ENCODE results near the gene WDR1.

Gene WDR1

DNA sequence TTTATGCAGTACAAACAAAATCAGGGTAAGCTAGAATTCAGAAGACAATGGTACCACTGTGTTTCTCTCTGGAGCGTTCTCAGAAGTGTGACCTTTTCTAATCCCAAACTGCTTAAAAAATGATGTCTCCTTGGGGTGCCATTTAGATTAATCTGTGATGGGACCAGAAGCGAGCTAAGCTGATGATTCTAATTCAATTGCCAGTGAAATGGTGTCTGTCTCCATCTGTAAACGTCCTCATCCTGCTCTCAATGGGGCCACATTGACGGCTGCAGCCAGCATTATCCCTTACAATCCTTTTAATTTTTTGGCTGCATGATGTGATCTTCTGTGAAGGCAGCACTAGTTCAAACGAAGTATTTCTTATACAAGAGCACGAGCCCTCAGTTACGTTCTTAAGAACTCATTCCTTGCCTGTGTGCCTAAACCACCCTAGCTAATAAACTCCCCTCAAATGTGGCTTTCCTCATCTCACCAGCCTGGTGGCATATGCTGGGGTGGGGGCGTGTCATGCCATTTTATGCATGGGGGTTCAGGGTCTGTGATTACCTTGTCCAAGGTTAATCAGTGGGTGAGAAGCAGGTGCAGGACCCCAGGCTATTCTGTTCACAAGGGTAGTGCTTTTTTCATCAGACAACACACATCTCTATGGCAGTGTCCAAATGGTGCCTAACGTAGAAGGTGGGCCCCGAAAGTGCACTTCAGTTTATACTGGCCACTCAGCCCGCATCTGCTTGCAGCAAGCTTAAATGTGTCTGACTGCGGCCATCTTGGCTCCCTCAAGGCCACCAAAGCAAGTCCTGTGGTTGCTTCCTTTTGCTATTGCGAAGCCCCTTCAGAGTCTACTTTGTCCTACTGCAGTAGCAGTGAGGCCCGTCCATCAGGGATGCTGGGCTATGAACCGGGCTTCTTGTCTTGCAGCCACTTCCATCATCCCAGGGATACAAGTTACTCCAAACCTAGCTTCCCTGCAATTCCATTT lies 49.6 kb downstream of the WDR1 start:
- H3K4me3 Mint-ChIP-seq = no peak overlapping the region
- peaks cover 43% of the 10 kb centered on the region for H3K36me3 Mint-ChIP-seq (ENCODE audit: low read depth)
- no peaks in the 10 kb centered on the region for H3K27me3 Mint-ChIP-seq
- H3K9me3 Mint-ChIP-seq = no peaks in the 10 kb centered on the region
- H3K4me1 Mint-ChIP-seq (ENCODE audit: low read depth) = no peaks in the 10 kb centered on the region
- no peak overlapping the region for H3K27ac Mint-ChIP-seq

DNA sequence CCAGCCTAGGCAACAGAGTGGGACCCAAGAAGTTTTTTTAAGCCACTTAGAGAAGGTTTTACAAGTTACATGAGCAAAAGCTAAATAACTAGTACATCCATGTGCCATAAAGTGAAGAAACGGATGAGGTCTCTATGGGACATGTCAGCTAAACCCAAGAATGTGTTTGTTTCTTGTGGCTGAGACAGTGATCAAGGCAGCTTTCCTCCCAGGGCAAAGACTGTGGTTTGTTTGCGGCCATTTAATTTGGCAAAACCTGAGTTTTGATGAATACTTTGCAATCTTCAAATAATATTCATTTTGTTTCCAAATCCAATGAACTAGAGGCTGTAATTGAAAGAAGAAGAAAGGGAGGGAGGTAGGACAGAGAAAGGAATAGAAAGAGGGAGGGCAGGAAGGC lies 50.4 kb downstream of the WDR1 start:
- H3K9me3 Mint-ChIP-seq = no peaks in the 10 kb centered on the region
- no peak overlapping the region for H3K4me3 Mint-ChIP-seq
- H3K36me3 Mint-ChIP-seq (ENCODE audit: low read depth) = peaks cover 40% of the 10 kb centered on the region
- H3K27ac Mint-ChIP-seq = no peak overlapping the region
- H3K27me3 Mint-ChIP-seq = no peaks in the 10 kb centered on the region
- no peaks in the 10 kb centered on the region for H3K4me1 Mint-ChIP-seq (ENCODE audit: low read depth)

DNA sequence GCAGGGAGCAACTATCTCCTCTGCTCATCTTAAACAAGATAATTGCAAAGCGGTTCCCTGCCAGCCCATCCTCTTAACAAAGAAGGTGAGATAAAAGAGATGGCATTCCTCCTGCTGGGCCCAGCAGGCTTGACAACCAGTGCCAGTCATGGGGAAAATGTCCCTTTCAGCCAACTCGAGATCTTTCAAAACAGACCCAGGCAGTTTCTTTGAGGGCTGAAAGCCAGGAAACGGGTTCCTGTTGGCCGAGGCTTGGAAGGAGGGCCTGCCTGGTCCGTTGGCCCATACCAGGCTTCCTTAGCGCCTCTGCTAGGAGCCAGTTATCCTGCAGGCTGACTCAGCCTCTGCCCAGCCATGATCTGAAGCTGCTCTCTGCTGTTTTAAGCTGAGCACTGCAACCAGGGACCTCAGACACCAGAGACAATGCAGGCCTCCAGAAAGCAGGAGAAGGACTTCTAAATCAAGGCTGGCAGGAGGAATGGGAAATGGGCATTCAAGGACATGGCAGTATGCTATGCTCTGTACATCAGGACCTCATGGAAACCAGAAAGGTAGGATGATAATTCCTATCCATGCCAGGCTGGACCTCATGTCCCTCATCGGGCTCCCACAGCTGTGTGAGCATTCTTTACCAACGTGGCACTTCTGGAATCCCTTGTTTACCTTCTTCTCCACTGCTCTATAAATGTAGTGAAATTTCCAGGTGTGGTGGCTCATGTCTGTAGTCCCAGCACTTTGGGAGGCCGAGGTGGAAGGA lies 52.9 kb downstream of the WDR1 start:
- no peaks in the 10 kb centered on the region for H3K4me1 Mint-ChIP-seq (ENCODE audit: low read depth)
- peaks cover 47% of the 10 kb centered on the region for H3K36me3 Mint-ChIP-seq (ENCODE audit: low read depth)

DNA sequence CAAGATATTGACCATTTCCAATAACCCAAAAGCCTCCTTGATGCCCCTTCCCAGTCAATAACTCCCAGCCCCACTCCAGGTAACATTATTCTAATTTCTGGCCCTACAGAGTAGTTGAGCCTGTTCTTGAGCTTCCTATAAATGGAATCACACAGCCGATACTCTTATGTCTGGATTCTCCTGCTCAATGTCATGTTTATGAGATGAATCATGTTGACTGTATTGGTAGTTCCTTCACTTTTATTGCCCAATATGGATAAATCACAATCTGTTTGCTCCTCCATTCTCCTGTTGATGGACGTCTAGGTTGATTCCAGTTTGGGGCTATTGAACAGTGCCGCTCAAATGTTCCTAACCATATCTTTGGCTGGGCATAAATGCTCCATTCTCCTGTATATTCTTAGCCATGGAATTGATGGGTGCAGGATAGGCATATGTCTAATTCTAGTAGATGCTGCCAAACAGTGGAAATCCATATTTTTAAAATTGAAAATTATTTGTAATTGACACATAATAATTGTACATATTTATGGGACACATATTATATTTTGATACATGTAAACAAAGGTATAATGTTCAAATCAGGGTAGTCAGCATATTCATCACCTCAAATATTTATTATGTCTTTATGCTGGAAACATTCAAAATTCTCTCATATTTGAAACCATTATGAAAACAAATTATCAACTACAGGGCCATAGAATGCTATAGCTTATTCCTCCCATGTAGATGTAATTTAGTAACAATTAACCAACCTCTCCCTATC lies 54.8 kb downstream of the WDR1 start:
- Mint-ChIP-seq H3K4me1 (ENCODE audit: low read depth) (no peaks in the 10 kb centered on the region), H3K27ac (no peak overlapping the region), H3K36me3 (ENCODE audit: low read depth) (peaks cover 58% of the 10 kb centered on the region), H3K27me3 (no peaks in the 10 kb centered on the region), H3K4me3 (no peak overlapping the region), H3K9me3 (no peaks in the 10 kb centered on the region)

More for the DNA sequence above, 52.9 kb downstream of the WDR1 start:
- no peaks in the 10 kb centered on the region for H3K9me3 Mint-ChIP-seq
- no peak overlapping the region for H3K4me3 Mint-ChIP-seq
- H3K27me3 Mint-ChIP-seq = no peaks in the 10 kb centered on the region
- H3K27ac Mint-ChIP-seq = no peak overlapping the region

DNA sequence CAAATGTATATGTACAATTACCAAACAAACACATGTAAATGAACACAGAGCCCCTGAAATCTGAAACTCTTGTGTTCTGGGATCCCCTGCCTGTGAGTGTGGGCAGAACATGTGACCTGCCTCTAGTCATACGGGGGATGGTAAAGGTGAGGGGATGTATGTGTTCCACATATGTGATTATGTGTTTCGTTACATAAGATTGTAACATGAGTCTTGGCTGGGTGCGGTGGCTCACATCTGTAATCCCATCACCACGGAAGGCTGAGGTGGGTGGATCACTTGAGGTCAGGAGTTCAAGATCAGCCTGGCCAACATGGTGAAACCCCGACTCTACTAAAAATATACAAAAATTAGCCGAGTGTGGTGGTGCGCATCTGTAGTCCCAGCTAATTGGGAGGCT lies 58.2 kb downstream of the WDR1 start:
- H3K9me3 Mint-ChIP-seq = no peaks in the 10 kb centered on the region
- H3K27ac Mint-ChIP-seq = no peak overlapping the region
- H3K4me3 Mint-ChIP-seq = no peak overlapping the region
- no peaks in the 10 kb centered on the region for H3K4me1 Mint-ChIP-seq (ENCODE audit: low read depth)
- no peaks in the 10 kb centered on the region for H3K27me3 Mint-ChIP-seq
- H3K36me3 Mint-ChIP-seq (ENCODE audit: low read depth) = peaks cover 50% of the 10 kb centered on the region

DNA sequence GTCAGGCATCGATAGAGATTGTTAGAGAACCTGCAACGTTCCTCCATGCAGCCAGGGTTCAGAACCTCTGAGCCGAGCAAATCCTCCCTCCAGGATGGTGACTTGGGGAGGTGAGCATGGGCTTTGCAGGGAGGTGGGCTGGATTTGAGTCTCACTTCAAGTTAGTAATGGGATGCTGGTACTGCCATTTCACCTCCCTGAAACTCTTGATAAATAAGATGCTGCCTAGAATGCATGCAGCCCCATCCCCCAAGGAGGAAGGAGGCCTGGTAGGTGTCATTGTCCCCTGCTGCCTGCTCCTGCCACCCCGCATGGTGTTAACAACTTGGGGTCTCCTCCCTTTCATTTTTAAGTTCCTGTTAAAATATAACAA lies 59.6 kb downstream of the WDR1 start:
- Mint-ChIP-seq H3K36me3 (ENCODE audit: low read depth) (peaks cover 45% of the 10 kb centered on the region), H3K9me3 (no peaks in the 10 kb centered on the region), H3K4me3 (no peak overlapping the region), H3K27me3 (no peaks in the 10 kb centered on the region), H3K27ac (no peak overlapping the region), H3K4me1 (ENCODE audit: low read depth) (peaks cover 3% of the 10 kb centered on the region)

DNA sequence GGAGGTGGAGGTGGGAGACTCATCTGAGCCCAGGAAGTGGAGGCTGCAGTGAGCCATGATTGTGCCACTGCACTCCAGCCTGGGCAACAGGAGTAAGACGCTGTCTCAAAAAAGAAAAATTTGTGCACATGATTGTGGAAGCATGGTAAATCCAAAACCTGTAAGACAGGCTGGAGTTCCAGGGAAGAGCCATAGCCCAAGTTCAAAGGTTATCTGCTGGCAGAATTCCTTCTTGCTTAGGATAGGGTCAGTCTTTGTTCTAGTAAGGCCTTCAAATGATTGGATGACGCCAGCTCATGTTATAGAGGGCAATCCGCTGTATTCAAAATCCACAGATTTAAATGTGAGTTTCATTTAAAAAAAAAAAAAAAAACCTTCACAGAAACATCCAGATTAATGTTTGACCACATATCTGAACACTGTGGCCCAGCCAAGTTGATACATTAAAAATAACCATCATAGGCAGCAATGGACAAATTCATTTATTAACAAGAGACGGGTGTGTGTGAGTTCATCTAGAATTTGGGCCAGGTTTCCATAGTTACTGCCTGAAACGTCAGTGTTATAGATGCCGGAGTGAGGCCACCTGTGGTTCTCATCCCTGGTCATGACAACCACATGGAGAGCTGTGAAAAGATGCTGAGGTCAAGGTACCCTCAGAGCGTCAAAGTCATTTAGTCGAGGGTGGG lies 60.1 kb downstream of the WDR1 start:
- Mint-ChIP-seq H3K36me3 (ENCODE audit: low read depth) (peaks cover 44% of the 10 kb centered on the region), H3K27me3 (no peaks in the 10 kb centered on the region), H3K27ac (no peak overlapping the region), H3K9me3 (no peaks in the 10 kb centered on the region), H3K4me3 (no peak overlapping the region), H3K4me1 (ENCODE audit: low read depth) (peaks cover 3% of the 10 kb centered on the region)

DNA sequence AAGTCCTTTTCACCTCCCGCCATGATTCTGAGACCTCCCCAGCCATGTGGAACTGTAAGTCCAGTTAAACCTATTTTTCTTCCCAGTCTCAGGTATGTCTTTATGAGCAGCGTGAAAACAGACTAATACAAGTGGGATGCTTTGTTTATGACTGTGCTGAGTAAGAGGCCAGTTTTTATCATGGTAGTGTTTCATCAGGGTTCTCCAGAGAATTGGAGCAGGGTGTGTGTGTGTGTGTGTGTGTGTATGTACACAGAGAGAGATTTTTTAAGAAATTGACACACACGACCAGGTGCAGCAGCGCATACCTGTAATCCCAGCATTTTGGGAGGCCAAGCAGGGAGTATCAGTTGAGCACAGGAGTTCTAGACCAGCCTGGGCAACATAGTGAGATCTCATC lies 60.7 kb downstream of the WDR1 start:
- H3K4me1 Mint-ChIP-seq (ENCODE audit: low read depth) = peaks cover 3% of the 10 kb centered on the region
- no peaks in the 10 kb centered on the region for H3K27me3 Mint-ChIP-seq
- no peak overlapping the region for H3K27ac Mint-ChIP-seq
- H3K36me3 Mint-ChIP-seq (ENCODE audit: low read depth) = peaks cover 38% of the 10 kb centered on the region
- H3K9me3 Mint-ChIP-seq = no peaks in the 10 kb centered on the region
- H3K4me3 Mint-ChIP-seq = no peak overlapping the region

DNA sequence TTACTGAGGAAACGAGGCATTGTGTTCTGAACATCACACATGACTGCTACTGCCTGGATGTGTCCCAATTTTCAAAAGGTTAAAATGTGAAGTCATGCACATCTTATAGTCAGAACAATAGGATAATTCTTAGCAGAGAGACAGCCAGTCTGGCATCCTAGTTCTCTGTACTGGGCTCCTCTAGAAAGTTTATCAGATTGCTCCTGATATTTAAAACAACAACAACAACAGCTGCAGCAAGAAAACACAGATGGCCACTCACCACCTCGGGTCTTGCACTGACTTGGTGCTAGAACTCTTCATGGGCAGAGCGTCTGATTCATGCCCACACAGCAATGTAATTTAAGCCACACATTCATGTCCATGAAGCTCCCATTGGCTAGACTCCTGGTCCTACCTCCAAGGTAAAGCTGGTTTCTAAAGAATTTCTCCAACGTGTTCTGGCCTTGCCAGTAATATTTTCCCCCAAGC lies 62.0 kb downstream of the WDR1 start:
- no peaks in the 10 kb centered on the region for H3K27me3 Mint-ChIP-seq
- no peaks in the 10 kb centered on the region for H3K9me3 Mint-ChIP-seq
- no peak overlapping the region for H3K27ac Mint-ChIP-seq
- no peak overlapping the region for H3K4me3 Mint-ChIP-seq
- peaks cover 35% of the 10 kb centered on the region for H3K36me3 Mint-ChIP-seq (ENCODE audit: low read depth)
- H3K4me1 Mint-ChIP-seq (ENCODE audit: low read depth) = peaks cover 3% of the 10 kb centered on the region

DNA sequence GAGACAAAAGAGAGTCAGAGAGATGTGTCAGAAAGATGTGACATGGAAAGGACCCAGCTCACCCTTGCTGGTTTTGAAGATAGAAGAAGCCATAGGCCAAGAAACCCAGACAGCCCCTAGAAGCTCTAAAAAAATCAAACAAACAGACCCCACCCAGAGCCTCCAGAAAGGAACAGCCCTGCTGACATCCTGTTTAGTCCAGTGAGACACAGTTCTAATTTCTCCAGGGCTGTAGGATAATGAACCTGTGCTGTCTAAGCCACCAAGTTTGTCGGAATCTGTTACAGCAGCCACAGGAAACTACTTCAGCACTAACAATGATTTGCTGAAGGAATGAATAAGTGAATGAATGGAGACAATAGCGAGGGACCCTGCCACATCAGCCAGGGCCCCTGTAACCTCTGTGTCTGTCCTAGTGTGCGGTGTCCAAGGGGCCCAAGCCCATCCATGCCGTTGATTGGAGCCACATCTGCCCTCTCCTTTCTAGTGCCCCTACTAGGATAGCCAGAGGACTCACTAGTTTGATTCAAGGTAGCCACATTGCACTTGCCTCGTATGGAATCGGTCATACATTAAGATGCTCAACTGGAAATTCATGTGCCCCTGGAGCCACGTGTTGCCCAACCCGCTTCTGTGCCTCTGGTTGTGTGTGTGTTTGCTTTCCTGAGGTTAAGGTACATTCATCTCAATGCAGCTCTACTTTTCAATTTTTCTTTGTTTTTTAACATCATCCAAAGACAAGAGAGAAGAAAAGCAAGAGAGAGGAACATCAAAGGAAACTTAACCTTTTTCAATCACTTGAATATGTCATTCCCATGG lies 62.8 kb downstream of the WDR1 start:
- Mint-ChIP-seq H3K36me3 (ENCODE audit: low read depth) (peaks cover 30% of the 10 kb centered on the region), H3K27ac (no peak overlapping the region), H3K27me3 (no peaks in the 10 kb centered on the region), H3K4me1 (ENCODE audit: low read depth) (peaks cover 3% of the 10 kb centered on the region), H3K9me3 (no peaks in the 10 kb centered on the region), H3K4me3 (no peak overlapping the region)

DNA sequence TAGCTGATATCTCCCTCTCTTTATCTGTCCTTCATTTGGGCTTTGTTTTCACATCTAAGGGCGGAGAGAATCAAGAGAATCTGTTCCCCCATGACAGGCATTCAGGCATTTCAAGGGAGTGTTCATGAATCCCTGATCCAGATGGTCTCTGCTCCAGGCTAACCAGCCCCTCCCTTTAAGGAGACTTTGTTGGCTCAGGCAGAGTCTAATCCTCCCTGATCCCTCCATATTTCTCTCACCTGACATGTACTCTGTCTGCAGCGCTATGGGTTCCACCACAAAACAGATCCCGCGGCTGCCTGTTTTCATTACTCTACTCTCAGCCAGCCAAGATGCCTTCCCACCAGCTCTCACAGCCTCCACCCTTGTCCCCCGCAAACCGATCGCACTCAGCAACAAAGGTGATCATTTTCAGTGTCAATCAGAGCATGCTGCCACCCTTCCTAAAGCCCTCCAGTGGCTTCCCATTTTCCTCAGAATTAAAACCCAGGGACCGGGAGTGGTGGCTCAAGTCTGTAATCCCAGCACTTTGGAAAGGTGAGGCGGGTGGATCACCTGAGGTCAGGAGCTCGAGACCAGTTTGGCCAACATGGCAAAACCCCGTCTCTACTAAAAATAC lies 65.0 kb downstream of the WDR1 start:
- Mint-ChIP-seq H3K36me3 (ENCODE audit: low read depth) (peaks cover 16% of the 10 kb centered on the region), H3K4me3 (no peak overlapping the region), H3K27ac (no peak overlapping the region), H3K9me3 (no peaks in the 10 kb centered on the region), H3K27me3 (no peaks in the 10 kb centered on the region), H3K4me1 (ENCODE audit: low read depth) (peaks cover 11% of the 10 kb centered on the region)

DNA sequence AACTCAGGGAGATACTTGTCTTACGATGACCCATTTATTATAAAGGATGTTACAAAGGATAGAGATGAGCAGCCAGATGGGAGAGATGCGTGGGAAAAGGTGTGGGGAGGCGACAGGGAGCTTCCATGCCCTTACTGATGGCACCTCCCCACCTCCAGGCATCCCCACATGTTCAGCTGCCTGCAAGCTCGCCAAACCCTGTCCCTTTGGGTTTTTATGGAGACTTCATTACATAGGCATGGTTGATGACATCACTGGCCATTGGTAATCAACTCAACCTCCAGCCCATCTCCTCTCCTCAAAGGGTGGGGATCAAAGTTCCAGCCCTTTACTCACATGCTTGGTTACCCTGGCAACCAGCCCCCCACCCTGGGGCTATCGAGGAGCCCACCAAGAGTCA lies 65.9 kb downstream of the WDR1 start:
- H3K27me3 Mint-ChIP-seq = no peaks in the 10 kb centered on the region
- no peak overlapping the region for H3K27ac Mint-ChIP-seq
- no peaks in the 10 kb centered on the region for H3K9me3 Mint-ChIP-seq
- H3K36me3 Mint-ChIP-seq (ENCODE audit: low read depth) = peaks cover 7% of the 10 kb centered on the region
- peaks cover 11% of the 10 kb centered on the region for H3K4me1 Mint-ChIP-seq (ENCODE audit: low read depth)
- no peak overlapping the region for H3K4me3 Mint-ChIP-seq

DNA sequence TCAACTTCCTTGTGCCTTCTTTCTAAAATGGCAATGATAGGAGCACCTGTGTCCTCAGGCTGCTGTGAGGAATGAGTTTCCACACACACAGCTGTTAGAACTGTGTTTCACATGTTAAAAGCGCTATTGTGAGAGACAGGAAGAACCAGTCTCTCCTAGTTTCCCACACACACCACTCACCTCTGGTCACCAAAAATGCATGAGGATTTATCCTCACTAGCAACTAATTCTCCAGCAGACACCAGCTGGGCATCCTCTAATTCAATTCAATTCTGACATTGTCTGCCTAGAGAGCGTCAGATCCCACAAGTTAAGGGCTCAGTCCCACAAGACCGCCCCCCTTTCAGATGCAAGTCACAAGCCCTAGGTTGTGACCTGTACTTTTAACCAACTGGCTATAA lies 66.3 kb downstream of the WDR1 start:
- H3K36me3 Mint-ChIP-seq (ENCODE audit: low read depth) = peaks cover 4% of the 10 kb centered on the region
- H3K4me1 Mint-ChIP-seq (ENCODE audit: low read depth) = peaks cover 11% of the 10 kb centered on the region
- H3K4me3 Mint-ChIP-seq = no peak overlapping the region
- H3K27me3 Mint-ChIP-seq = no peaks in the 10 kb centered on the region
- H3K27ac Mint-ChIP-seq = no peak overlapping the region
- no peaks in the 10 kb centered on the region for H3K9me3 Mint-ChIP-seq
